WTC11 (cell line): ENCODE results near the gene UTP11. TPM values are rescaled to one million over a fixed set of nuclear protein-coding genes. Genes with fewer than 3 reads are reported as not detected.

Experiments
- AR ChIP-seq: fragments of 250-450 bp; sonication (Bioruptor Pico); IDR thresholded peaks from 2 replicates; pipeline ENCODE4 v1.9.0; 2021; ENCODE audit warnings: mild to moderate bottlenecking
- ATF1 ChIP-seq: sonication (generic); formaldehyde crosslinking; IDR thresholded peaks from 2 replicates; pipeline ENCODE4 v1.8.1; 2023; ENCODE audit warnings: mild to moderate bottlenecking, moderate library complexity, missing genetic modification reagents
- CREM ChIP-seq: sonication (generic); formaldehyde crosslinking; IDR thresholded peaks from 2 replicates; pipeline ENCODE4 v1.8.1; 2022; ENCODE audit warnings: mild to moderate bottlenecking, missing genetic modification reagents, moderate library complexity
- E2F1 ChIP-seq: sonication (generic); formaldehyde crosslinking; IDR thresholded peaks from 2 replicates; pipeline ENCODE4 v1.8.0; 2022; ENCODE audit warnings: mild to moderate bottlenecking, missing genetic modification reagents
- EMX1 ChIP-seq: fragments of 250-450 bp; sonication (Bioruptor Pico); IDR thresholded peaks from 2 replicates; pipeline ENCODE4 v1.8.0; 2021; ENCODE audit warnings: mild to moderate bottlenecking
- FOXK1 ChIP-seq: sonication (generic); formaldehyde crosslinking; IDR thresholded peaks from 2 replicates; pipeline ENCODE4 v1.8.0; 2022; ENCODE audit warnings: mild to moderate bottlenecking, moderate library complexity, missing genetic modification reagents
- MYBL2 ChIP-seq: sonication (generic); formaldehyde crosslinking; IDR thresholded peaks from 2 replicates; pipeline ENCODE4 v1.8.1; 2023; ENCODE audit warnings: mild to moderate bottlenecking, moderate library complexity, missing genetic modification reagents
- NFATC4 ChIP-seq: fragments of 250-450 bp; sonication (Bioruptor Pico); IDR thresholded peaks from 2 replicates; pipeline ENCODE4 v1.9.0; 2021; ENCODE audit warnings: mild to moderate bottlenecking
- NR3C1 ChIP-seq: sonication (generic); formaldehyde crosslinking; conservative IDR thresholded peaks from 2 replicates; pipeline ENCODE4 v1.8.1; 2023; ENCODE audit warnings: low read depth, mild to moderate bottlenecking, missing genetic modification reagents
- OVOL2 ChIP-seq: fragments of 250-450 bp; sonication (Bioruptor Pico); IDR thresholded peaks from 2 replicates; pipeline ENCODE4 v1.9.0; 2021; ENCODE audit warnings: mild to moderate bottlenecking, borderline replicate concordance
- PRRX2 ChIP-seq: fragments of 250-450 bp; sonication (Bioruptor Pico); IDR thresholded peaks from 2 replicates; pipeline ENCODE4 v1.8.0; 2021; ENCODE audit warnings: mild to moderate bottlenecking
- RELA ChIP-seq: sonication (generic); formaldehyde crosslinking; IDR thresholded peaks from 2 replicates; pipeline ENCODE4 v1.8.1; 2022; ENCODE audit warnings: missing genetic modification reagents, mild to moderate bottlenecking, borderline replicate concordance
- SMAD4 ChIP-seq: sonication (generic); formaldehyde crosslinking; IDR thresholded peaks from 2 replicates; pipeline ENCODE4 v1.8.0; 2022; ENCODE audit warnings: mild to moderate bottlenecking, missing genetic modification reagents
- TCF7 ChIP-seq: sonication (generic); formaldehyde crosslinking; IDR thresholded peaks from 2 replicates; pipeline ENCODE4 v1.8.0; 2022; ENCODE audit warnings: mild to moderate bottlenecking, low read depth, missing genetic modification reagents, moderate library complexity
- TEAD1 ChIP-seq: sonication (generic); formaldehyde crosslinking; IDR thresholded peaks from 2 replicates; pipeline ENCODE4 v1.8.0; 2022; ENCODE audit warnings: mild to moderate bottlenecking, missing genetic modification reagents
- TEAD4 ChIP-seq: sonication (generic); formaldehyde crosslinking; IDR thresholded peaks from 2 replicates; pipeline ENCODE4 v1.8.0; 2022; ENCODE audit warnings: mild to moderate bottlenecking, missing genetic modification reagents
- USF2 ChIP-seq: sonication (generic); formaldehyde crosslinking; IDR thresholded peaks from 2 replicates; pipeline ENCODE4 v1.8.1; 2023; ENCODE audit warnings: mild to moderate bottlenecking, missing genetic modification reagents, moderate library complexity
- ZBTB21 ChIP-seq: sonication (generic); formaldehyde crosslinking; IDR thresholded peaks from 2 replicates; pipeline ENCODE4 v1.8.1; 2023; ENCODE audit warnings: mild to moderate bottlenecking, missing genetic modification reagents, borderline replicate concordance
- ZNF232 ChIP-seq: sonication (generic); formaldehyde crosslinking; IDR thresholded peaks from 2 replicates; pipeline ENCODE4 v1.8.0; 2022; ENCODE audit warnings: mild to moderate bottlenecking, missing genetic modification reagents
- ZNF416 ChIP-seq: fragments of 250-450 bp; sonication (Bioruptor Pico); IDR thresholded peaks from 2 replicates; pipeline ENCODE4 v1.9.0; 2021; ENCODE audit warnings: mild to moderate bottlenecking, inconsistent platforms
- total RNA-seq: library from RNA; stranded (reverse); gene quantifications from 3 replicates; pipeline ENCODE4 v1.2.3, GENCODE V29; 2021
- TF ChIP-seq, protein P1 (sequence below): sonication (generic); formaldehyde crosslinking; IDR thresholded peaks from 2 replicates; pipeline ENCODE4 v1.8.1; 2022; ENCODE audit warnings: low read depth, mild to moderate bottlenecking, moderate library complexity, missing genetic modification reagents, borderline replicate concordance
- TF ChIP-seq, protein P2 (sequence below): sonication (generic); formaldehyde crosslinking; IDR thresholded peaks from 2 replicates; pipeline ENCODE4 v1.8.1; 2023; ENCODE audit warnings: mild to moderate bottlenecking, missing genetic modification reagents
- TF ChIP-seq, protein P3 (sequence below): sonication (generic); formaldehyde crosslinking; IDR thresholded peaks from 2 replicates; pipeline ENCODE4 v1.8.1; 2022; ENCODE audit warnings: mild to moderate bottlenecking, moderate library complexity, missing genetic modification reagents
- TF ChIP-seq, protein P4 (sequence below): fragments of 250-450 bp; sonication (Bioruptor Pico); conservative IDR thresholded peaks from 2 replicates; pipeline ENCODE4 v1.9.0; 2021; ENCODE audit warnings: mild to moderate bottlenecking
- TF ChIP-seq, protein P5 (sequence below): sonication (generic); formaldehyde crosslinking; conservative IDR thresholded peaks from 2 replicates; pipeline ENCODE4 v1.8.1; 2023; ENCODE audit warnings: mild to moderate bottlenecking, low read depth, missing genetic modification reagents, moderate library complexity

UTP11 gene
- total RNA-seq, 1 experiment from 2014 or later, result 42.2 TPM

DNA sequence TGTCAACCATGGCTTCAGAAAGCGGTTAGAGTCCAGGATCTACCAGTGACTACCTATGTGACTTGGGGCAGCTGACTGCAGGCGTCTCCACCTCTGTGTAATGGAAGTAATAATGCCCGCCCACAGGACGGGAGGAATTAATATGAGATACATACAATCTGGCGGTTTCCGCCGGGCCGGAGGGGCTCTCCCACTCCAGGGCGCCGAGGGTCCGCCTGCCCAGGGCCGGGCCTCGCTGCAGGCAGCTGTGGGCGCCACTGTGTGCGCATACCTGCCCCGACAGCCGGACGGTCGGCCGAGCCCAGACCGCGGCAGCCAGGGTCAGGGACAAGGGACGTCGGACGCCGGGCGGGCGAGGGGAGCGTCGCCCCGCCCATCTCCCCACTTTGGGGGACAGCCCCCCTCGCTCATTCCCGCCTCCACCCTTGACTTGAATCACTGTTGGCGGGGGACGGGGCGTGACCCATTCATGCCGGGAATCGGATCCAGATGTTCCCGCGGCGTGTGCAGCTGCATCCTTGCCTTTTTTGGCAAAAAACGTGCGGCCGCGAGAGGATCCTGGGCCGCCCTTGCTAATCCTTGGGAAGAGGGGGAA is 16.7 kb upstream of the UTP11 start (continued):
- TF ChIP-seq, protein P1, sequence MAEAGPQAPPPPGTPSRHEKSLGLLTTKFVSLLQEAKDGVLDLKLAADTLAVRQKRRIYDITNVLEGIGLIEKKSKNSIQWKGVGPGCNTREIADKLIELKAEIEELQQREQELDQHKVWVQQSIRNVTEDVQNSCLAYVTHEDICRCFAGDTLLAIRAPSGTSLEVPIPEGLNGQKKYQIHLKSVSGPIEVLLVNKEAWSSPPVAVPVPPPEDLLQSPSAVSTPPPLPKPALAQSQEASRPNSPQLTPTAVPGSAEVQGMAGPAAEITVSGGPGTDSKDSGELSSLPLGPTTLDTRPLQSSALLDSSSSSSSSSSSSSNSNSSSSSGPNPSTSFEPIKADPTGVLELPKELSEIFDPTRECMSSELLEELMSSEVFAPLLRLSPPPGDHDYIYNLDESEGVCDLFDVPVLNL, result no peak
- no peak for TF ChIP-seq RELA (CRISPR knock-in tag)
- TF ChIP-seq NFATC4, result 0 out of 2 replicates have a peak, but pooled peaks have one; percentile 50
- TF ChIP-seq TEAD4, result no peak
- TF ChIP-seq, protein P2, sequence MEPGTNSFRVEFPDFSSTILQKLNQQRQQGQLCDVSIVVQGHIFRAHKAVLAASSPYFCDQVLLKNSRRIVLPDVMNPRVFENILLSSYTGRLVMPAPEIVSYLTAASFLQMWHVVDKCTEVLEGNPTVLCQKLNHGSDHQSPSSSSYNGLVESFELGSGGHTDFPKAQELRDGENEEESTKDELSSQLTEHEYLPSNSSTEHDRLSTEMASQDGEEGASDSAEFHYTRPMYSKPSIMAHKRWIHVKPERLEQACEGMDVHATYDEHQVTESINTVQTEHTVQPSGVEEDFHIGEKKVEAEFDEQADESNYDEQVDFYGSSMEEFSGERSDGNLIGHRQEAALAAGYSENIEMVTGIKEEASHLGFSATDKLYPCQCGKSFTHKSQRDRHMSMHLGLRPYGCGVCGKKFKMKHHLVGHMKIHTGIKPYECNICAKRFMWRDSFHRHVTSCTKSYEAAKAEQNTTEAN, result peak; percentile 41; the same call in 1 of the 2 replicates
- TF ChIP-seq USF2 (CRISPR knock-in tag), result no peak
- TF ChIP-seq, protein P3, sequence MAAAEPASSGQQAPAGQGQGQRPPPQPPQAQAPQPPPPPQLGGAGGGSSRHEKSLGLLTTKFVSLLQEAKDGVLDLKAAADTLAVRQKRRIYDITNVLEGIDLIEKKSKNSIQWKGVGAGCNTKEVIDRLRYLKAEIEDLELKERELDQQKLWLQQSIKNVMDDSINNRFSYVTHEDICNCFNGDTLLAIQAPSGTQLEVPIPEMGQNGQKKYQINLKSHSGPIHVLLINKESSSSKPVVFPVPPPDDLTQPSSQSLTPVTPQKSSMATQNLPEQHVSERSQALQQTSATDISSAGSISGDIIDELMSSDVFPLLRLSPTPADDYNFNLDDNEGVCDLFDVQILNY (CRISPR knock-in tag), result peak; percentile 95
- TF ChIP-seq ZNF416 (CRISPR knock-in tag), result peak; percentile 77
- peak; percentile 68; the same call in 1 of the 2 replicates for TF ChIP-seq FOXK1
- 0 out of 2 replicates have a peak, but pooled peaks have one; percentile 37 for TF ChIP-seq EMX1 (CRISPR knock-in tag)
- TF ChIP-seq PRRX2 (CRISPR knock-in tag), result 0 out of 2 replicates have a peak, but pooled peaks have one; percentile 50
- TF ChIP-seq MYBL2 (CRISPR knock-in tag), result peak; percentile 55
- TF ChIP-seq CREM (CRISPR knock-in tag), result peak; percentile 48; the same call in 1 of the 2 replicates
- TF ChIP-seq ZBTB21 (CRISPR knock-in tag), result no peak
- TF ChIP-seq, protein P4, sequence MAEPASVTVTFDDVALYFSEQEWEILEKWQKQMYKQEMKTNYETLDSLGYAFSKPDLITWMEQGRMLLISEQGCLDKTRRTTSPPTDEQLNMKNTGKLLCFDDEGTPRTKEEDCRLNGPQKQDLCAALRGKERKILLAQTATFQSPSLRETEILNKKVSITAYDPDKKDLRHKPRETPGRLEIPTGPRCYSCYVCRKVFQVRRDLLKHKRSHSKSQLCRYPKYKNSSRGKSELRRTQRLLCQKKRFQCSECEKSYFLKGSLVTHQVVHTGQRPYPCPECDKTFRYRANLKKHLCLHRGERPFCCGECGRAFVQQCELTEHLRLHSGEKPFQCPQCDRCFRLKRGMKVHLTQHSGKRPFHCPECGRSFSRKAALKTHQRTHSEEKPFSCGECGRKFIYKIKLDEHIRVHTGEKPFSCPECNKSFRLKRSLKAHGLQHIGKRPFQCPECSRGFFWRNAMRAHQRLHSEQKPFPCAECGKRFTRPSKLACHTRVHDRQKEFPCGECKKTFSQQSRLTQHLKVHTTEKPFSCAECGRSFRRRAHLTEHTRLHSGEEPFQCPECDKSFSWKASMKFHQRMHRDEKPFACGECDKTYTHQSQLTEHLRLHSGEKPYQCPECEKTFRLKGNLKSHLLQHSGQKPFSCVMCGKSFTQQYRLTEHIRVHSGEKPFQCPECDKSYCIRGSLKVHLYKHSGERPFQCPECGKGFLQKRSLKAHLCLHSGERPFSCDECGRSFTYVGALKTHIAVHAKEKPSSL (CRISPR knock-in tag), result no peak
- TF ChIP-seq AR (CRISPR knock-in tag), result no peak
- TF ChIP-seq NR3C1 (CRISPR knock-in tag), result no peak
- TF ChIP-seq, protein P5, sequence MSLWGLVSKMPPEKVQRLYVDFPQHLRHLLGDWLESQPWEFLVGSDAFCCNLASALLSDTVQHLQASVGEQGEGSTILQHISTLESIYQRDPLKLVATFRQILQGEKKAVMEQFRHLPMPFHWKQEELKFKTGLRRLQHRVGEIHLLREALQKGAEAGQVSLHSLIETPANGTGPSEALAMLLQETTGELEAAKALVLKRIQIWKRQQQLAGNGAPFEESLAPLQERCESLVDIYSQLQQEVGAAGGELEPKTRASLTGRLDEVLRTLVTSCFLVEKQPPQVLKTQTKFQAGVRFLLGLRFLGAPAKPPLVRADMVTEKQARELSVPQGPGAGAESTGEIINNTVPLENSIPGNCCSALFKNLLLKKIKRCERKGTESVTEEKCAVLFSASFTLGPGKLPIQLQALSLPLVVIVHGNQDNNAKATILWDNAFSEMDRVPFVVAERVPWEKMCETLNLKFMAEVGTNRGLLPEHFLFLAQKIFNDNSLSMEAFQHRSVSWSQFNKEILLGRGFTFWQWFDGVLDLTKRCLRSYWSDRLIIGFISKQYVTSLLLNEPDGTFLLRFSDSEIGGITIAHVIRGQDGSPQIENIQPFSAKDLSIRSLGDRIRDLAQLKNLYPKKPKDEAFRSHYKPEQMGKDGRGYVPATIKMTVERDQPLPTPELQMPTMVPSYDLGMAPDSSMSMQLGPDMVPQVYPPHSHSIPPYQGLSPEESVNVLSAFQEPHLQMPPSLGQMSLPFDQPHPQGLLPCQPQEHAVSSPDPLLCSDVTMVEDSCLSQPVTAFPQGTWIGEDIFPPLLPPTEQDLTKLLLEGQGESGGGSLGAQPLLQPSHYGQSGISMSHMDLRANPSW, result no peak
- TF ChIP-seq E2F1, result no peak
- no peak for TF ChIP-seq ZNF232 (CRISPR knock-in tag)
- no peak for TF ChIP-seq TCF7 (CRISPR knock-in tag)
- no peak for TF ChIP-seq SMAD4 (CRISPR knock-in tag)
- peak; percentile 78 for TF ChIP-seq TEAD1 (CRISPR knock-in tag)
- no peak for TF ChIP-seq ATF1 (CRISPR knock-in tag)
- TF ChIP-seq OVOL2 (CRISPR knock-in tag), result no peak
